ENCODE measurements around the gene COQ9.
A peak's percentile ranks its signal among the peaks of the same experiment; 100 is the strongest.

The COQ9 gene

GRCh38 chr16:57446531-57447185 is 621 bp upstream of the COQ9 start:
- Histone ChIP-seq H3K36me3 (ENCODE audit: control insufficient read depth in 2 of 2, insufficient read depth in 1 of 2, low read length in 2 of 2) (peaks cover 11 to 15% of the 10 kb centered on the region in 2 experiments), H3K4me1 (ENCODE audit: control insufficient read depth, insufficient read depth, low read length) (no peaks in the 10 kb centered on the region), H3K4me3 (ENCODE audit: low read depth, low read length) (peak overlapping the region; percentile 95), H3K27ac (ENCODE audit: extremely low read depth, low read depth, low read length) (peak overlapping the region; percentile 77; the same call in 1 of the 2 replicates), H3K9me3 (ENCODE audit: control insufficient read depth, insufficient read depth, low read depth, low read length) (no peaks in the 10 kb centered on the region)
- TF ChIP-seq ZBTB48 (tag by site-specific recombination; IDR thresholded peaks at IDR 0.05) (peak; percentile 80; the same call in 1 of the 2 replicates), PRDM10 (tag by site-specific recombination; IDR thresholded peaks at IDR 0.05) (peak; percentile 51), ZNF501 (tag by site-specific recombination; IDR thresholded peaks at IDR 0.05) (no peak), ZNF223 (tag by site-specific recombination; IDR thresholded peaks at IDR 0.05) (no peak), KLF16 (tag by site-specific recombination; IDR thresholded peaks at IDR 0.05) (no peak), ZBTB17 (tag by site-specific recombination; IDR thresholded peaks at IDR 0.05) (peak; percentile 93), PATZ1 (tag by site-specific recombination; IDR thresholded peaks at IDR 0.05) (no peak)
- ChIA-PET CTCF (interaction anchor here (0.6 to 2.2 kb wide), 7 partner anchors 15 to 571 kb away, joined by 3 to 9 read pairs (median 4); partner anchors contain the start of gene POLR2C), POLR2A (interaction anchor here (0.9 to 2.4 kb wide), 23 partner anchors 8 to 261 kb away, joined by 3 to 40 read pairs (median 4); partner anchors contain the start of genes ADGRG1, POLR2C, PSME3IP1 and RSPRY1)

GRCh38 chr16:57452021-57452420 is 4.7 kb downstream of the COQ9 start:
- H3K4me1 ChIP-seq (ENCODE audit: control insufficient read depth, insufficient read depth, low read length), result no peaks in the 10 kb centered on the region
- POLR2A ChIA-PET, result no interaction called here
- no peak overlapping the region for H3K4me3 ChIP-seq (ENCODE audit: low read depth, low read length)
- peaks cover 30 to 65% of the 10 kb centered on the region in 2 experiments for H3K36me3 ChIP-seq (ENCODE audit: control insufficient read depth in 2 of 2, insufficient read depth in 1 of 2, low read length in 2 of 2)
- H3K27ac ChIP-seq (ENCODE audit: extremely low read depth, low read depth, low read length), result no peak overlapping the region
- no peaks in the 10 kb centered on the region for H3K9me3 ChIP-seq (ENCODE audit: control insufficient read depth, insufficient read depth, low read depth, low read length)
- CTCF ChIA-PET, result interaction anchor here (0.9 to 1.1 kb wide), 3 partner anchors 10 to 71 kb away, joined by 3 to 5 read pairs (median 4); partner anchors contain the start of gene POLR2C
- TF ChIP-seq RBAK (tag by site-specific recombination; IDR thresholded peaks at IDR 0.05) (no peak), ZNF280C (tag by site-specific recombination; IDR thresholded peaks at IDR 0.05) (no peak), ZNF10 (tag by site-specific recombination; IDR thresholded peaks at IDR 0.05) (no peak), ZNF302 (tag by site-specific recombination; IDR thresholded peaks at IDR 0.05; ENCODE audit: low read depth) (no peak), ZNF530 (tag by site-specific recombination; IDR thresholded peaks at IDR 0.05; ENCODE audit: low read depth) (no peak), TCF7L2 (IDR thresholded peaks at IDR 0.05; ENCODE audit: borderline replicate concordance, low read depth, low read length) (no peak), ZNF561 (tag by site-specific recombination; IDR thresholded peaks at IDR 0.05; ENCODE audit: borderline replicate concordance) (no peak), ZNF623 (tag by site-specific recombination; IDR thresholded peaks at IDR 0.05) (no peak), ZNF184 (tag by site-specific recombination; IDR thresholded peaks at IDR 0.05) (no peak), ZNF311 (tag by site-specific recombination; IDR thresholded peaks at IDR 0.05; ENCODE audit: borderline replicate concordance) (no peak), AEBP2 (tag by site-specific recombination; IDR thresholded peaks at IDR 0.05; ENCODE audit: borderline replicate concordance) (no peak), ZNF549 (tag by site-specific recombination; IDR thresholded peaks at IDR 0.05) (no peak), ZNF580 (tag by site-specific recombination; IDR thresholded peaks at IDR 0.05) (no peak)
